ENCODE measurements around the gene CAND2.

DNA sequence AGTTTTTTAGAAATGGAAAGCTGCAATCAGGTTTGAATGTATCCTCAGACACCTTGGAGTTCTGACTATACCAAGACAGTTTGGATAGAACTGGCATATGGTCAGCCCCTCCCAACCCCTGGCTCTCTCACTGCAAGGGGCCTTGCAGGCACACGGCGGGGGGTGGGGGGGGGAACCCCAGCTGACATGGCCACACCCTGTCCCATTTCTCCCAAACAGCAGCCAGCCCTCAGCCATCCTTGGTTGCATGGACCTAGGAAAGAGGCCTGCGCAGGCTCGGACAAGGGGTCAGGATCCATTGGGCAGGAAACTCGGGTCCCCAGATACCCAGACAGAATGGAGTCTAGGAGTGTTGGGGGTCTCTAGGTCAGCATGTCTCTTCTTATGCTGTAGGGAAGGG, 14.5 kb downstream of the CAND2 start:
- TF ChIP-seq, protein P1, sequence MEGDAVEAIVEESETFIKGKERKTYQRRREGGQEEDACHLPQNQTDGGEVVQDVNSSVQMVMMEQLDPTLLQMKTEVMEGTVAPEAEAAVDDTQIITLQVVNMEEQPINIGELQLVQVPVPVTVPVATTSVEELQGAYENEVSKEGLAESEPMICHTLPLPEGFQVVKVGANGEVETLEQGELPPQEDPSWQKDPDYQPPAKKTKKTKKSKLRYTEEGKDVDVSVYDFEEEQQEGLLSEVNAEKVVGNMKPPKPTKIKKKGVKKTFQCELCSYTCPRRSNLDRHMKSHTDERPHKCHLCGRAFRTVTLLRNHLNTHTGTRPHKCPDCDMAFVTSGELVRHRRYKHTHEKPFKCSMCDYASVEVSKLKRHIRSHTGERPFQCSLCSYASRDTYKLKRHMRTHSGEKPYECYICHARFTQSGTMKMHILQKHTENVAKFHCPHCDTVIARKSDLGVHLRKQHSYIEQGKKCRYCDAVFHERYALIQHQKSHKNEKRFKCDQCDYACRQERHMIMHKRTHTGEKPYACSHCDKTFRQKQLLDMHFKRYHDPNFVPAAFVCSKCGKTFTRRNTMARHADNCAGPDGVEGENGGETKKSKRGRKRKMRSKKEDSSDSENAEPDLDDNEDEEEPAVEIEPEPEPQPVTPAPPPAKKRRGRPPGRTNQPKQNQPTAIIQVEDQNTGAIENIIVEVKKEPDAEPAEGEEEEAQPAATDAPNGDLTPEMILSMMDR (IDR thresholded peaks at IDR 0.05), result no peak
- TF ChIP-seq EP300 (IDR thresholded peaks at IDR 0.05; ENCODE audit: borderline replicate concordance in 1 of 2, low read depth in 1 of 2, low read length in 1 of 2) (no peak), SIN3A (IDR thresholded peaks at IDR 0.05; ENCODE audit: borderline replicate concordance, low read depth, low read length) (no peak), RCOR1 (IDR thresholded peaks at IDR 0.05; ENCODE audit: low read length) (no peak), MEF2A (IDR thresholded peaks at IDR 0.05; ENCODE audit: borderline replicate concordance, low read depth) (no peak), POLR2AphosphoS5 (IDR thresholded peaks at IDR 0.05; ENCODE audit: low read depth, low read length) (no peak), TCF12 (IDR thresholded peaks at IDR 0.05) (no peak), EZH2phosphoT487 (IDR thresholded peaks at IDR 0.05; ENCODE audit: borderline replicate concordance, low read depth) (no peak), JUND (IDR thresholded peaks at IDR 0.05) (no peak), FOXM1 (IDR thresholded peaks at IDR 0.05; ENCODE audit: low read depth) (no peak), RAD21 (IDR thresholded peaks at IDR 0.05; ENCODE audit: low read length) (no peak)
